HepG2 (cell line): Measurements from ENCODE around the gene PCDHGA6. TPM values are rescaled to one million over a fixed set of nuclear protein-coding genes. Genes with fewer than 3 reads are reported as not detected.
"Not testable (repeated sequence)": the region's sequence is repeated elsewhere in the genome, so short reads cannot be mapped to it uniquely, and the experiment has no call there.

Experiments
- ATAC-seq: fragments of 200-7000 bp; cut with Tn5 transposase; 3 replicates; pipeline ENCODE4 v1.9.1; 2020; ENCODE audit warnings: mild to moderate bottlenecking, moderate library complexity
- BruUV-seq: library from RNA; stranded (reverse); fragments of 400-500 nt; replicated peaks from 2 replicates; lab custom pipeline; 2021; lab: Mats Ljungman, UMichigan
- CTCF ChIA-PET: fragments of 300-600 bp; formaldehyde crosslinking; extraction: SDS; loops from one replicate; lab custom pipeline; 2021; ENCODE audit warnings: low total read pairs, inconsistent platforms, low intra/inter-chr PET ratio; lab: Yijun Ruan, JAX
- POLR2A ChIA-PET: fragments of 350-600 bp; sonication (Branson Sonifier 250); formaldehyde crosslinking; loops from one replicate; lab custom pipeline; 2020; ENCODE audit warnings: antibody characterized with exemption, inconsistent platforms; lab: Yijun Ruan, JAX
- DNase-seq: peaks from one replicate; pipeline ENCODE4 v3.0.0-alpha.2; 2015; ENCODE audit warnings: low spot score
- FAIRE-seq: peaks from 3 replicates; lab custom pipeline; 2011; peaks lifted over from hg19 to GRCh38; lab: Jason Lieb, UNC
- H2AFZ ChIP-seq: one replicate; pipeline ENCODE4 v1.6.1; 2011; ENCODE audit warnings: low read length, inconsistent platforms
- H3K27ac ChIP-seq: fragments of 300-600 bp; 3 replicates; pipeline ENCODE4 v1.8.0; 2011; ENCODE audit warnings: mixed run types, mild to moderate bottlenecking, mixed read lengths, low read length, inconsistent platforms; ENCODE audit not compliant: insufficient read depth; ENCODE audit errors: extremely low read length
- H3K27me3 ChIP-seq, 2 experiments: fragments of 200-600 bp in 1 of 2; 2 replicates in 1 of 2; 3 replicates in 1 of 2; pipeline versions ENCODE4 v1.6.0 to v1.8.0; 2011; ENCODE audit warnings: low read length in 2 of 2, mild to moderate bottlenecking in 2 of 2, moderate library complexity in 2 of 2, inconsistent platforms in 1 of 2; ENCODE audit not compliant: insufficient read depth in 2 of 2, control insufficient read depth in 1 of 2
- H3K36me3 ChIP-seq, 2 experiments: fragments of 200-600 bp in 1 of 2; replicated peaks in 1 of 2; 2 replicates in 1 of 2; 3 replicates in 1 of 2; pipeline versions ENCODE4 v1.5.1 to v1.8.0; 2011; ENCODE audit warnings: low read length in 2 of 2, inconsistent platforms in 1 of 2; ENCODE audit not compliant: insufficient read depth in 2 of 2, control insufficient read depth in 1 of 2
- H3K4me1 ChIP-seq: 2 replicates; pipeline ENCODE4 v1.5.1; 2012; ENCODE audit warnings: low read length, inconsistent platforms; ENCODE audit not compliant: insufficient read depth
- H3K4me2 ChIP-seq: 2 replicates; pipeline ENCODE4 v1.6.0; 2011; ENCODE audit warnings: low read depth, low read length, inconsistent platforms
- H3K4me3 ChIP-seq, 3 experiments: fragments of 200-600 bp in 1 of 3; sonication (generic), shearing (Covaris generic) in 1 of 3; replicated peaks in 1 of 3; 2 replicates each; pipeline ENCODE4 v1.5.1; 2011 to 2016; ENCODE audit warnings: low read length in 3 of 3, inconsistent platforms in 2 of 3, low read depth in 2 of 3, mild to moderate bottlenecking in 2 of 3, control low read depth in 1 of 3, mixed read lengths in 1 of 3; ENCODE audit not compliant: insufficient read depth in 1 of 3
- H3K79me2 ChIP-seq: one replicate; pipeline ENCODE4 v1.6.1; 2011; ENCODE audit warnings: low read length, inconsistent platforms; ENCODE audit not compliant: insufficient read depth
- H3K9ac ChIP-seq: 2 replicates; pipeline ENCODE4 v1.6.0; 2011; ENCODE audit warnings: mild to moderate bottlenecking, low read depth, low read length, inconsistent platforms; ENCODE audit not compliant: insufficient read depth
- H3K9me3 ChIP-seq: 2 replicates; pipeline ENCODE4 v1.5.1; 2012; ENCODE audit warnings: mild to moderate bottlenecking, low read length
- H4K20me1 ChIP-seq: 2 replicates; pipeline ENCODE4 v1.6.0; 2011; ENCODE audit warnings: inconsistent platforms, mild to moderate bottlenecking, low read length, moderate library complexity; ENCODE audit not compliant: insufficient read depth
- AHDC1 ChIP-seq: sonication (generic); formaldehyde crosslinking; IDR thresholded peaks from 2 replicates; pipeline ENCODE4 v1.5.1; 2020; ENCODE audit warnings: mild to moderate bottlenecking, missing genetic modification reagents, borderline replicate concordance
- ARNT ChIP-seq: fragments of 450-650 bp; IDR thresholded peaks from 2 replicates; pipeline ENCODE4 v1.6.1; 2017
- ATF5 ChIP-seq: sonication (generic); formaldehyde crosslinking; IDR thresholded peaks from 2 replicates; pipeline ENCODE4 v1.4.0; 2020; ENCODE audit warnings: mild to moderate bottlenecking, low read depth, missing genetic modification reagents
- CCAR2 ChIP-seq: fragments of 200-400 bp; formaldehyde crosslinking; optimal IDR thresholded peaks from 2 replicates; pipeline ENCODE3; 2018; ENCODE audit warnings: low read depth, mild to moderate bottlenecking, low read length, moderate library complexity
- GATAD2A ChIP-seq: IDR thresholded peaks from 2 replicates; pipeline ENCODE4 v1.6.1; 2016
- MAX ChIP-seq: IDR thresholded peaks from 2 replicates; pipeline ENCODE4 v1.6.1; 2012; ENCODE audit warnings: inconsistent platforms
- NR3C1 ChIP-seq: sonication (generic); formaldehyde crosslinking; IDR thresholded peaks from 2 replicates; pipeline ENCODE4 v1.4.0; 2020; ENCODE audit warnings: missing genetic modification reagents
- PLRG1 ChIP-seq: fragments of 450-650 bp; conservative IDR thresholded peaks from 2 replicates; pipeline ENCODE4 v1.6.1; 2016
- STAT6 ChIP-seq: sonication (generic); formaldehyde crosslinking; IDR thresholded peaks from 2 replicates; pipeline ENCODE4 v1.4.0; 2020; ENCODE audit warnings: missing genetic modification reagents, mild to moderate bottlenecking, borderline replicate concordance
- WGBS: methylation state at CpG from one replicate; pipeline ENCODE4 v1.1.6; 2017; ENCODE audit warnings: low lambda C conversion rate; 5-methylcytosine and 5-hydroxymethylcytosine counted together
- in situ Hi-C: cut with HindIII; loops from 2 replicates; pipeline ENCODE4 v1.10.0; 2017; ENCODE audit warnings: low pct_unique_long_range_greater_than_20kb; ENCODE audit not compliant: extremely low pct_ligation_motif_present
- intact Hi-C: fragments of 100-400 bp; cut with micrococcal nuclease; formaldehyde crosslinking; loops from one replicate; pipeline ENCODE4 v1.10.0; 2022; ENCODE audit not compliant: unreplicated experiment
- polyA plus RNA-seq, 8 experiments: library from polyadenylated mRNA; depleted of rRNA in 3 of 8; stranded (reverse) in 7 of 8; unstranded in 1 of 8; fragments of >200 nt; fragmentation: Illumina TruSeq in 4 of 8; extraction: Trizol in 4 of 8; gene quantifications; 2 replicates each; pipeline versions ENCODE4 v1.2.1 to v1.2.3, GENCODE V29; 2011 to 2016; ENCODE audit warnings: low read depth in 4 of 8, missing spikeins in 1 of 8, mixed read lengths in 1 of 8; ENCODE audit not compliant: insufficient read depth in 1 of 8
- total RNA-seq, 5 experiments: library from RNA; depleted of rRNA; stranded (reverse); fragments of >200 nt; fragmentation: Illumina TruSeq; extraction: Trizol; gene quantifications; 2 replicates each; pipeline ENCODE4 v1.2.3, GENCODE V29; 2016; ENCODE audit warnings: low read depth in 1 of 5

Gene PCDHGA6
- total and polyA plus RNA-seq, 2 of the 13 experiments (the other 11 are each of a cell fraction or from before 2014, with no cell fraction given) = 0.33 to 0.51 TPM

- H3K4me1 ChIP-seq, H2AFZ ChIP-seq, H4K20me1 ChIP-seq, H3K36me3 ChIP-seq, POLR2A ChIA-PET, BruUV-seq, CTCF ChIA-PET, intact Hi-C loops, H3K27me3 ChIP-seq, H3K4me3 ChIP-seq, H3K4me2 ChIP-seq, in situ Hi-C loops, ATAC-seq, H3K79me2 ChIP-seq, H3K9ac ChIP-seq, H3K27ac ChIP-seq, DNase-seq, FAIRE-seq: not testable (repeated sequence)
- WGBS = 57% methylated on average over 7 of the region's 45 CpGs
- H3K9me3 ChIP-seq = peaks cover 30% of the 10 kb centered on the region
Measured at GRCh38 chr5:141340781-141341354, 32.8 kb upstream of the PCDHGA6 start.

GRCh38 chr5:141342773-141343172 is 30.9 kb upstream of the PCDHGA6 start:
- no peak overlapping the region for H3K4me3 ChIP-seq
- no peak for DNase-seq
- TF ChIP-seq MAX (no peak), ATF5 (CRISPR knock-in tag) (no peak), GATAD2A (CRISPR knock-in tag) (no peak), NR3C1 (CRISPR knock-in tag) (no peak), PLRG1 (no peak), ARNT (no peak), STAT6 (CRISPR knock-in tag) (no peak), CCAR2 (no peak), AHDC1 (CRISPR knock-in tag) (no peak)

More at GRCh38 chr5:141342773-141343172, 30.9 kb upstream of the PCDHGA6 start:
- Histone ChIP-seq H3K9me3 (peaks cover 30% of the 10 kb centered on the region), H3K27ac (no peak overlapping the region), H3K9ac (no peak overlapping the region), H3K36me3 (no peaks in the 10 kb centered on the region), H2AFZ (no peak overlapping the region), H3K79me2 (no peaks in the 10 kb centered on the region), H3K27me3 (no peaks in the 10 kb centered on the region), H3K4me1 (no peaks in the 10 kb centered on the region), H3K4me2 (no peak overlapping the region), H4K20me1 (no peaks in the 10 kb centered on the region)
- CTCF ChIA-PET = no interaction called here
- BruUV-seq = no TSS peak
- intact Hi-C loops = no loop called here
- FAIRE-seq = no peak
- no peak for ATAC-seq
- POLR2A ChIA-PET = no interaction called here
- 0% methylated on average over 1 of the region's 1 CpG for WGBS
- in situ Hi-C loops = no loop called here
